H9 (cell line): ENCODE data around the gene LINC01488. TPM values are rescaled to one million over a fixed set of nuclear protein-coding genes. Genes with fewer than 3 reads are reported as not detected.

Experiments used
- DNase-seq: peaks from one replicate; pipeline ENCODE4 v3.0.0-alpha.2; 2017
- H2AFZ ChIP-seq: one replicate; pipeline ENCODE4 v1.6.1; 2013; ENCODE audit warnings: mild to moderate bottlenecking, low read length, control low read depth, moderate library complexity
- H2AK5ac ChIP-seq: 2 replicates; pipeline ENCODE4 v1.6.1; 2013; ENCODE audit warnings: low read length, control low read depth, mixed read lengths; ENCODE audit not compliant: insufficient read length
- H2BK120ac ChIP-seq: one replicate; pipeline ENCODE4 v1.6.1; 2013; ENCODE audit warnings: low read depth, mild to moderate bottlenecking, low read length, control low read depth, inconsistent platforms; ENCODE audit not compliant: poor library complexity, severe bottlenecking
- H2BK12ac ChIP-seq: 2 replicates; pipeline ENCODE4 v1.6.1; 2013; ENCODE audit warnings: low read length, control low read depth, mixed read lengths, low read depth; ENCODE audit not compliant: insufficient read length
- H2BK15ac ChIP-seq: 2 replicates; pipeline ENCODE4 v1.6.1; 2013; ENCODE audit warnings: low read depth, low read length, control low read depth
- H2BK20ac ChIP-seq: one replicate; pipeline ENCODE4 v1.6.1; 2013; ENCODE audit warnings: low read depth, mild to moderate bottlenecking, low read length, control low read depth, inconsistent platforms; ENCODE audit not compliant: poor library complexity, severe bottlenecking
- H2BK5ac ChIP-seq: 2 replicates; pipeline ENCODE4 v1.6.1; 2013; ENCODE audit warnings: low read length, control low read depth, mixed read lengths; ENCODE audit not compliant: insufficient read length
- H3K14ac ChIP-seq: 2 replicates; pipeline ENCODE4 v1.6.1; 2013; ENCODE audit warnings: low read length, control low read depth; ENCODE audit not compliant: insufficient read depth
- H3K18ac ChIP-seq: 2 replicates; pipeline ENCODE4 v1.6.1; 2013; ENCODE audit warnings: low read depth, mild to moderate bottlenecking, mixed read lengths, low read length, control low read depth; ENCODE audit not compliant: insufficient read length
- H3K23ac ChIP-seq: 2 replicates; pipeline ENCODE4 v1.6.1; 2013; ENCODE audit warnings: low read length, control low read depth, mixed read lengths, low read depth; ENCODE audit not compliant: insufficient read length
- H3K23me2 ChIP-seq: 2 replicates; pipeline ENCODE4 v1.6.1; 2013; ENCODE audit warnings: low read depth, mild to moderate bottlenecking, mixed read lengths, low read length, control low read depth; ENCODE audit not compliant: insufficient read length, poor library complexity, severe bottlenecking
- H3K27ac ChIP-seq: 2 replicates; pipeline ENCODE4 v1.5.1; 2013; ENCODE audit warnings: low read length, control low read depth, mixed read lengths, low read depth; ENCODE audit not compliant: insufficient read length
- H3K27me3 ChIP-seq: 2 replicates; pipeline ENCODE4 v1.6.1; 2013; ENCODE audit warnings: low read length, control low read depth, inconsistent platforms; ENCODE audit not compliant: insufficient read depth
- H3K4ac ChIP-seq: 2 replicates; pipeline ENCODE4 v1.6.1; 2013; ENCODE audit warnings: low read depth, mild to moderate bottlenecking, control low read depth, inconsistent platforms, low read length, moderate library complexity
- H3K4me1 ChIP-seq: 2 replicates; pipeline ENCODE4 v1.6.1; 2013; ENCODE audit warnings: low read length, control low read depth, inconsistent platforms; ENCODE audit not compliant: insufficient read depth
- H3K4me2 ChIP-seq: 2 replicates; pipeline ENCODE4 v1.6.1; 2013; ENCODE audit warnings: low read length, control low read depth, mixed read lengths; ENCODE audit not compliant: insufficient read length, insufficient read depth
- H3K56ac ChIP-seq: 2 replicates; pipeline ENCODE4 v1.6.1; 2013; ENCODE audit warnings: low read depth, mild to moderate bottlenecking, mixed read lengths, low read length, control low read depth; ENCODE audit not compliant: insufficient read length
- H3K79me1 ChIP-seq: 2 replicates; pipeline ENCODE4 v1.6.1; 2013; ENCODE audit warnings: low read depth, mild to moderate bottlenecking, moderate library complexity, low read length, control low read depth, inconsistent platforms; ENCODE audit not compliant: insufficient read depth, poor library complexity, severe bottlenecking
- H3K79me2 ChIP-seq: 2 replicates; pipeline ENCODE4 v1.6.1; 2013; ENCODE audit warnings: low read length, control low read depth, inconsistent platforms; ENCODE audit not compliant: insufficient read depth
- H3K9ac ChIP-seq: 2 replicates; pipeline ENCODE4 v1.6.1; 2013; ENCODE audit warnings: low read length, control low read depth, mixed read lengths; ENCODE audit not compliant: insufficient read length; ENCODE audit errors: extremely low read depth
- H3K9me3 ChIP-seq: one replicate; pipeline ENCODE4 v1.6.1; 2013; ENCODE audit warnings: low read depth, low read length, inconsistent platforms; ENCODE audit not compliant: control insufficient read depth
- H3T11ph ChIP-seq: one replicate; pipeline ENCODE4 v1.6.1; 2013; ENCODE audit warnings: mild to moderate bottlenecking, low read length, control low read depth, inconsistent platforms
- H4K20me1 ChIP-seq: one replicate; pipeline ENCODE4 v1.6.1; 2013; ENCODE audit not compliant: control insufficient read depth, insufficient read length, insufficient read depth
- H4K5ac ChIP-seq: 2 replicates; pipeline ENCODE4 v1.6.1; 2013; ENCODE audit warnings: low read depth, mild to moderate bottlenecking, mixed read lengths, low read length, control low read depth; ENCODE audit not compliant: insufficient read length
- H4K8ac ChIP-seq: replicated peaks from 2 replicates; pipeline ENCODE4 v1.6.1; 2013; ENCODE audit warnings: low read length, control low read depth, mixed read lengths, low read depth; ENCODE audit not compliant: insufficient read length
- H4K91ac ChIP-seq: 2 replicates; pipeline ENCODE4 v1.6.1; 2013; ENCODE audit warnings: low read depth, mild to moderate bottlenecking, moderate library complexity, mixed read lengths, low read length, control low read depth; ENCODE audit not compliant: insufficient read length
- H3K27ac Mint-ChIP-seq, 3 experiments: 2 replicates in 2 of 3; 3 replicates in 1 of 3; pipeline ENCODE4 v1.8.0; 2020 to 2021; ENCODE audit warnings: mixed read lengths in 3 of 3, mild to moderate bottlenecking in 1 of 3, moderate library complexity in 1 of 3
- H3K27me3 Mint-ChIP-seq: 2 replicates; pipeline ENCODE4 v1.8.0; 2021; ENCODE audit warnings: low read depth, mild to moderate bottlenecking, moderate library complexity, mixed read lengths
- H3K36me3 Mint-ChIP-seq, 3 experiments: 2 replicates in 2 of 3; 3 replicates in 1 of 3; pipeline ENCODE4 v1.8.0; 2020 to 2021; ENCODE audit warnings: low read depth in 3 of 3, mixed read lengths in 3 of 3; ENCODE audit not compliant: insufficient read depth in 1 of 3
- H3K4me1 Mint-ChIP-seq, 2 experiments: 2 replicates each; pipeline ENCODE4 v1.8.0; 2020; ENCODE audit warnings: mixed read lengths in 2 of 2
- H3K4me3 Mint-ChIP-seq, 2 experiments: 2 replicates in 1 of 2; 3 replicates in 1 of 2; pipeline ENCODE4 v1.8.0; 2020 to 2021; ENCODE audit warnings: mild to moderate bottlenecking in 2 of 2, mixed read lengths in 2 of 2, moderate library complexity in 1 of 2
- H3K9me3 Mint-ChIP-seq, 2 experiments: 2 replicates in 1 of 2; 3 replicates in 1 of 2; pipeline ENCODE4 v1.8.0; 2020; ENCODE audit warnings: mild to moderate bottlenecking in 2 of 2, mixed read lengths in 2 of 2, moderate library complexity in 1 of 2
- CTCF ChIP-seq: fragments of 200-600 bp; sonication (generic); conservative IDR thresholded peaks from 3 replicates; pipeline ENCODE4 v1.8.0; 2021; ENCODE audit warnings: antibody characterized with exemption, mild to moderate bottlenecking
- WGBS: extraction: QIAGEN DNeasy Blood & Tissue Kit; methylation state at CpG from one replicate; pipeline ENCODE4 v1.1.7; 2013; ENCODE audit warnings: missing lambda C conversion rate, low lambda C conversion rate, mixed read lengths; ENCODE audit not compliant: insufficient read length; ENCODE audit errors: extremely low coverage; 5-methylcytosine and 5-hydroxymethylcytosine counted together
- total RNA-seq: library from RNA; stranded (reverse); gene quantifications from 2 replicates; pipeline ENCODE4 v1.2.1, GENCODE V29; 2021

The LINC01488 gene
- total RNA-seq, 1 experiment from 2014 or later, result not detected

GRCh38 chr11:69467646-69468045 is 13.8 kb upstream of the LINC01488 start:
- Histone ChIP-seq H3K4me1 (no peaks in the 10 kb centered on the region), H2AFZ (no peak overlapping the region), H3K79me2 (no peaks in the 10 kb centered on the region), H3K27me3 (no peaks in the 10 kb centered on the region), H3K27ac (no peak overlapping the region), H2AK5ac (no peak overlapping the region), H3K9ac (no peak overlapping the region), H4K20me1 (no peaks in the 10 kb centered on the region), H3K18ac (no peak overlapping the region), H4K8ac (no peak overlapping the region), H2BK20ac (no peak overlapping the region), H2BK12ac (no peak overlapping the region), H3K4me2 (no peak overlapping the region), H3K56ac (no peak overlapping the region), H2BK120ac (no peak overlapping the region), H4K5ac (no peak overlapping the region), H3K79me1 (no peaks in the 10 kb centered on the region), H3K4ac (no peak overlapping the region), H4K91ac (no peak overlapping the region), H2BK5ac (no peak overlapping the region), H3K14ac (no peak overlapping the region), H3T11ph (no peak overlapping the region), H3K9me3 (no peaks in the 10 kb centered on the region), H3K23me2 (no peaks in the 10 kb centered on the region), H3K23ac (no peak overlapping the region), H2BK15ac (no peak overlapping the region)
- Mint-ChIP-seq H3K36me3 (no peaks in the 10 kb centered on the region; a peak in 1 of 7 replicates), H3K4me1 (peaks cover 18 to 20% of the 10 kb centered on the region in 2 experiments), H3K9me3 (no peaks in the 10 kb centered on the region), H3K27ac (no peak overlapping the region), H3K27me3 (peaks cover 28% of the 10 kb centered on the region), H3K4me3 (no peak overlapping the region)
- DNase-seq, result no peak
- no peak for TF ChIP-seq CTCF
- no CpG with 5 or more reads among the region's 9 CpGs for WGBS
